ENCODE measurements around the gene ABCC5. TPM values are rescaled to one million over a fixed set of nuclear protein-coding genes. Genes with fewer than 3 reads are reported as not detected.

The ABCC5 gene
- polyA plus RNA-seq, 1 donor (not counting 4 experiments of a cell fraction or from before 2014, with no cell fraction given): 28.7 TPM

DNA sequence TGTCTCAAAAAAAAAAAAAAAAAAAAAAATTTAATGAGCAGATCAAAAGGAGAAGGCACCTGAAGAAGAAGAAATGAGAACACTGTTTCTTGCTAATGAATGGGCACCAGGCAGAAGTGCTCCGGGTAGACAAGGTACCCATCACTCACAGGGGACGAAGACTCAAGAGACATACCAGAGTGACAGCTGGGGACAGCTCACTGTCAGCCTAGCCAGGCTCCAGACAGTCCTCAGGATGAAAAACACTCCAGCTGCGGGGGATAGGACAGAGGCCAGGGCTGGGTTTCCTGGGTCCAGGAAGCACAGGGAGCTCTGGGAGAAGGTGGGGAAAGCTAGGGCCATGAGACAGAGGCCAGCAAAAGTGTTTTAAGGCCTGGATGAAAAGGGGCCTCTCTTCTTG is 84.5 kb downstream of the ABCC5 start:
- dilution Hi-C loops (cut with MboI; ENCODE audit: extremely low pct_ligation_motif_present, low sequenced_read_pairs): no loop called here
- DNase-seq (ENCODE audit: low read depth, low spot score): no peak

DNA sequence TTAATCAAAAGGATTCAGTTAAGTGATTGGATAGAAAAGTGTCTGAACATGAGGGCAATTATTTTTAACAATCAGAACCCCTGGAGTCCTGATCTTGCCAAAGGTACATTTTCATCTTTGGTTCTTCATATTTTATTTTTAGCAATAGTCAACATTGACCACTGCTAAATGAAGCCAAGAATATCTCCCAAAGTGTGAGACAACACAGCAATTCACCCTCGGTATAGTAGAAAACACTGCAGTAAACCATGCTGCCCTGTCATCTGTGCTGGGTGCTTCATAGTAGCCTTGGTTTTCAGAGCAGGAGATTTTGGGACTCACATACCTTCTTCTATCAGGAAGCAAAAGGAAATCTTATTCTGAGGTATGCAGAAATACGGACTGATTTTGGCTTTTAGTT is 85.8 kb downstream of the ABCC5 start:
- Histone ChIP-seq H3K9me3 (ENCODE audit: control insufficient read depth, low read depth, low read length) (no peaks in the 10 kb centered on the region), H3K27ac (ENCODE audit: control insufficient read depth, insufficient read depth, low read length) (no peak overlapping the region), H3K27me3 (ENCODE audit: control insufficient read depth, extremely low read depth, insufficient read depth, low read length) (no peaks in the 10 kb centered on the region), H4K20me1 (ENCODE audit: control insufficient read depth, extremely low read depth, insufficient read depth, low read length) (no peaks in the 10 kb centered on the region), H2AFZ (ENCODE audit: control insufficient read depth, low read length) (no peak overlapping the region), H3K9ac (ENCODE audit: control insufficient read depth, extremely low read depth, insufficient read depth, low read length) (no peak overlapping the region), H3K9me1 (ENCODE audit: control insufficient read depth, extremely low read depth, insufficient read depth, low read length) (no peaks in the 10 kb centered on the region), H3K4me1 (ENCODE audit: control insufficient read depth, extremely low read depth, insufficient read depth, low read length) (no peaks in the 10 kb centered on the region), H3K36me3 (ENCODE audit: control insufficient read depth in 2 of 2, extremely low read depth in 1 of 2, insufficient read depth in 2 of 2, low read length in 2 of 2) (peaks cover 8 to 15% of the 10 kb centered on the region in 2 experiments), H3K79me2 (ENCODE audit: control insufficient read depth, insufficient read depth, low read length) (no peaks in the 10 kb centered on the region), H3K4me3 (ENCODE audit: control insufficient read depth in 2 of 3, extremely low read depth in 1 of 3, insufficient read depth in 2 of 3, low read depth in 1 of 3, low read length in 3 of 3) (no peak overlapping the region), H3K4me2 (ENCODE audit: control insufficient read depth, extremely low read depth, insufficient read depth, low read depth, low read length) (no peak overlapping the region)
- DNase-seq (ENCODE audit: low read depth, low spot score) (no peak), FAIRE-seq (no peak)
- dilution Hi-C loops (cut with MboI; ENCODE audit: extremely low pct_ligation_motif_present, low sequenced_read_pairs): no loop called here
- TF ChIP-seq, protein P1, sequence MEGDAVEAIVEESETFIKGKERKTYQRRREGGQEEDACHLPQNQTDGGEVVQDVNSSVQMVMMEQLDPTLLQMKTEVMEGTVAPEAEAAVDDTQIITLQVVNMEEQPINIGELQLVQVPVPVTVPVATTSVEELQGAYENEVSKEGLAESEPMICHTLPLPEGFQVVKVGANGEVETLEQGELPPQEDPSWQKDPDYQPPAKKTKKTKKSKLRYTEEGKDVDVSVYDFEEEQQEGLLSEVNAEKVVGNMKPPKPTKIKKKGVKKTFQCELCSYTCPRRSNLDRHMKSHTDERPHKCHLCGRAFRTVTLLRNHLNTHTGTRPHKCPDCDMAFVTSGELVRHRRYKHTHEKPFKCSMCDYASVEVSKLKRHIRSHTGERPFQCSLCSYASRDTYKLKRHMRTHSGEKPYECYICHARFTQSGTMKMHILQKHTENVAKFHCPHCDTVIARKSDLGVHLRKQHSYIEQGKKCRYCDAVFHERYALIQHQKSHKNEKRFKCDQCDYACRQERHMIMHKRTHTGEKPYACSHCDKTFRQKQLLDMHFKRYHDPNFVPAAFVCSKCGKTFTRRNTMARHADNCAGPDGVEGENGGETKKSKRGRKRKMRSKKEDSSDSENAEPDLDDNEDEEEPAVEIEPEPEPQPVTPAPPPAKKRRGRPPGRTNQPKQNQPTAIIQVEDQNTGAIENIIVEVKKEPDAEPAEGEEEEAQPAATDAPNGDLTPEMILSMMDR (optimal IDR thresholded peaks at IDR 0.05 in 1 of 3, IDR thresholded peaks at IDR 0.05 in 1 of 3, conservative IDR thresholded peaks at IDR 0.05 in 1 of 3; ENCODE audit: extremely low read depth in 1 of 3, insufficient read depth in 2 of 3, low read length in 3 of 3): no peak
- no peak for TF ChIP-seq EZH2 (IDR thresholded peaks at IDR 0.05; ENCODE audit: low read length)

More for the DNA sequence above, 84.5 kb downstream of the ABCC5 start:
- FAIRE-seq: no peak
- Histone ChIP-seq H2AFZ (ENCODE audit: control insufficient read depth, low read length) (no peak overlapping the region), H3K4me2 (ENCODE audit: control insufficient read depth, extremely low read depth, insufficient read depth, low read depth, low read length) (no peak overlapping the region), H4K20me1 (ENCODE audit: control insufficient read depth, extremely low read depth, insufficient read depth, low read length) (no peaks in the 10 kb centered on the region), H3K79me2 (ENCODE audit: control insufficient read depth, insufficient read depth, low read length) (no peaks in the 10 kb centered on the region), H3K27me3 (ENCODE audit: control insufficient read depth, extremely low read depth, insufficient read depth, low read length) (no peaks in the 10 kb centered on the region), H3K9me1 (ENCODE audit: control insufficient read depth, extremely low read depth, insufficient read depth, low read length) (no peaks in the 10 kb centered on the region), H3K4me3 (ENCODE audit: control insufficient read depth in 2 of 3, extremely low read depth in 1 of 3, insufficient read depth in 2 of 3, low read depth in 1 of 3, low read length in 3 of 3) (no peak overlapping the region), H3K27ac (ENCODE audit: control insufficient read depth, insufficient read depth, low read length) (no peak overlapping the region), H3K36me3 (ENCODE audit: control insufficient read depth in 2 of 2, extremely low read depth in 1 of 2, insufficient read depth in 2 of 2, low read length in 2 of 2) (peaks cover 8 to 19% of the 10 kb centered on the region in 2 experiments), H3K4me1 (ENCODE audit: control insufficient read depth, extremely low read depth, insufficient read depth, low read length) (no peaks in the 10 kb centered on the region), H3K9ac (ENCODE audit: control insufficient read depth, extremely low read depth, insufficient read depth, low read length) (no peak overlapping the region), H3K9me3 (ENCODE audit: control insufficient read depth, low read depth, low read length) (no peaks in the 10 kb centered on the region)
- TF ChIP-seq EZH2 (IDR thresholded peaks at IDR 0.05; ENCODE audit: low read length): no peak
- TF ChIP-seq, protein P1 (optimal IDR thresholded peaks at IDR 0.05 in 1 of 3, IDR thresholded peaks at IDR 0.05 in 1 of 3, conservative IDR thresholded peaks at IDR 0.05 in 1 of 3; ENCODE audit: extremely low read depth in 1 of 3, insufficient read depth in 2 of 3, low read length in 3 of 3): no peak

All from keratinocyte (primary cell).